ENCODE results near the gene KCNT1. TPM values are rescaled to one million over a fixed set of nuclear protein-coding genes. Genes with fewer than 3 reads are reported as not detected.
"Not testable (repeated sequence)": the region's sequence is repeated elsewhere in the genome, so short reads cannot be mapped to it uniquely, and the experiment has no call there.

The KCNT1 gene
- total and polyA plus RNA-seq, 3 donors from 2014 or later = 1.8 to 7.3 (median 5.3) TPM

DNA sequence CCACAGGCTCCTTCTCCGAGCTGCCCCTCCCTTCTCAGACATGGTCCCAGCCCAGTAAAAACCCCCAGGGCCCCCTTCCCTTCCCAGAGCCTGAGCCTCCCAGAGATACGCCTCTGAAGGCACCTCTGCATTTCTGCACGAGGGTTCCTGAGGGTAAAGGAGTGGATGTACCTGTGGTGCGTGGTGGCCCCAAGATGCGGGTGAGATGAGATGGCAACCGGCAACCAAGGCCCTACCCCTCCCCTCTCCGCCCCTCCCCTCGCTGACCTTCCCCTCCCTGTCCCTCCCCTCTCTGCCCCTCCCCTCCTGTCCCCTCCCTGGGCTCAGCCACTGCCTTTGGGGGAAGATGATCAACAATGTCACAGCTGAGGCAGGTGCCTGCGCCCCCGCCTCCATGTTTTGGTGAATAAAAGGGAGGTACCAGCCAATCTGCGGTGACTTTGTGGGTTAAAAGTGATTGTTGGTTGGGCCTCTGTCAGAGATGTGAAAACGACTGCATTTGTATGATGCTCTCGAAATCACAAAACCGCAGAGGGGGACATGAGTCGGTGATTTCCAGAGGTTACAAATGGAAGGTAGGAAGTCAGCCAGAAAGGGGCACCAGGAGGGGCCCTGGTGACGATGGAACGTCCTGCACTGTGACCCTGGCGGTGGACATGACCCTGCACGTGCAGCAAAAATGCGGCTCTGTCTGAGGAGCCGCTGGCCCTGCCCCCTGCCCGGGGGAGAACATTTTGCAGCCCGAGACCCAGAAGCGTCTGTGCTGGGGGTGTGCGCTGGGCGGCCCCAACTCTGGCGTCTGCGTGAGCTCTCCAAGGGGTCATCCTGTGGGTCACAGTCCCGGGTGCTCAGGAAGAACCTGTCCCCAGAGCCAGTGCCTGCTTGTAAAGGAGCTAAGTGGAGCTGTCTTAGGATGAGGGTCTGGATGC, 35.2 kb upstream of the KCNT1 start:
- no peaks in the 10 kb centered on the region for H3K9me3 ChIP-seq
- no peak overlapping the region for H3K27ac ChIP-seq
- TF ChIP-seq, protein P1, sequence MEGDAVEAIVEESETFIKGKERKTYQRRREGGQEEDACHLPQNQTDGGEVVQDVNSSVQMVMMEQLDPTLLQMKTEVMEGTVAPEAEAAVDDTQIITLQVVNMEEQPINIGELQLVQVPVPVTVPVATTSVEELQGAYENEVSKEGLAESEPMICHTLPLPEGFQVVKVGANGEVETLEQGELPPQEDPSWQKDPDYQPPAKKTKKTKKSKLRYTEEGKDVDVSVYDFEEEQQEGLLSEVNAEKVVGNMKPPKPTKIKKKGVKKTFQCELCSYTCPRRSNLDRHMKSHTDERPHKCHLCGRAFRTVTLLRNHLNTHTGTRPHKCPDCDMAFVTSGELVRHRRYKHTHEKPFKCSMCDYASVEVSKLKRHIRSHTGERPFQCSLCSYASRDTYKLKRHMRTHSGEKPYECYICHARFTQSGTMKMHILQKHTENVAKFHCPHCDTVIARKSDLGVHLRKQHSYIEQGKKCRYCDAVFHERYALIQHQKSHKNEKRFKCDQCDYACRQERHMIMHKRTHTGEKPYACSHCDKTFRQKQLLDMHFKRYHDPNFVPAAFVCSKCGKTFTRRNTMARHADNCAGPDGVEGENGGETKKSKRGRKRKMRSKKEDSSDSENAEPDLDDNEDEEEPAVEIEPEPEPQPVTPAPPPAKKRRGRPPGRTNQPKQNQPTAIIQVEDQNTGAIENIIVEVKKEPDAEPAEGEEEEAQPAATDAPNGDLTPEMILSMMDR (IDR thresholded peaks at IDR 0.05) = no peak
- no peak for TF ChIP-seq POLR2A (IDR thresholded peaks at IDR 0.05)
- no peaks in the 10 kb centered on the region for H3K36me3 ChIP-seq (ENCODE audit: low read depth, missing control alignments)
- DNase-seq = no peak
- no peak overlapping the region for H3K4me3 ChIP-seq
- intact Hi-C loops (cut with DNase I; ENCODE audit: low total_unique reads) = no loop called here
- 54 to 68% methylated on average over 16 to 28 of the region's 29 CpGs for WGBS, 2 donors
- peaks cover 4% of the 10 kb centered on the region for H3K4me1 ChIP-seq
- H3K27me3 ChIP-seq = no peaks in the 10 kb centered on the region

DNA sequence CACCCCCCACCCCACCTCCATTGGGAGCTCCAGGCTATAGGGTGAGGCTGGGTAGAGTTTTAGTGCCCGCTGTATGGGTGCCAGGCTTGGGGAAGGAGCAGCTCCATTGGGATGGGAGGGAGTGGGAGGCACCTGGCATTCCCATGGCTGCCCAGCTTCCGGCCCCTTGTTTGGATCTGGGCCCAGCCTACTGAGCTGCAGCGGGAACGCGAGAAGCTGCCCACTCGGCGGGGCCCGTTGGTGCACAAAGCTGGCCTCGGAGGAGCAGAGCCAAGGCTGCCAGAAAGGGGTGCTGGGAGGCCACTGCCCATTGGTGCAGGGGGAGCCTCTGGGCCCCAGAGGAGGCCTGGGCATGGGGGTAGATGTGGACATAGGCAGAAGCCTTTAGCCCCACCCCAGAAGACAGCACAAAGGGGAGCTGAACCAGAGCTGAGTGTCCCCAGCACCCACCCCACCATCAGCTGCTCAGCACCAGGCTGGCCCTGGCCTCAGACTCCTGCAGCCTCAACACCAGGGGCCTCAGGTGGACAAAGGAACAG, 34.5 kb upstream of the KCNT1 start:
- 45 to 64% methylated on average over 7 to 9 of the region's 9 CpGs for WGBS, 2 donors
- intact Hi-C loops (cut with DNase I; ENCODE audit: low total_unique reads) = no loop called here
- Histone ChIP-seq H3K4me1 (peaks cover 4% of the 10 kb centered on the region), H3K36me3 (ENCODE audit: low read depth, missing control alignments) (no peaks in the 10 kb centered on the region), H3K9me3 (no peaks in the 10 kb centered on the region), H3K4me3 (no peak overlapping the region), H3K27ac (no peak overlapping the region), H3K27me3 (no peaks in the 10 kb centered on the region)
- DNase-seq = no peak
- TF ChIP-seq POLR2A (IDR thresholded peaks at IDR 0.05) = no peak
- TF ChIP-seq, protein P1 (IDR thresholded peaks at IDR 0.05) = no peak

DNA sequence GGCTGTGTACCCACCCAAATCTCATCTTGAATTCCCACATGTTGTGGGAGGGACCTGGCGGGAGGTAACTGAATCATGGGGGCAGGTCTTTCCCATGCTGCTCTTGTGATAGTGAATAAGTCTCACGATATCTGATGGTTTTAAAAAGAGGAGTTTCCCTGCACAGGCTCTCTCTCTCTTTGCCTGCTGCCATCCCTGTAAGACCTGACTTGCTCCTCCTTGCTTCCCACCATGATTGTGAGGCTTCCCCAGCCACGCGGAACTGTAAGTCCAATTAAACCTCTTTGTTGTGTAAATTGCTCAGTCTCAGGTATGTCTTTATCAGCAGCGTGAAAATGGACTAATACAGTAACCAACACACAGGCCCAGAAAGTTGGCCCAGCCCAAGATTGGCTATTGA, 33.0 kb upstream of the KCNT1 start:
- H3K27ac ChIP-seq; H3K4me3 ChIP-seq; DNase-seq; H3K27me3 ChIP-seq; H3K4me1 ChIP-seq; intact Hi-C loops (cut with DNase I; ENCODE audit: low total_unique reads); H3K36me3 ChIP-seq (ENCODE audit: low read depth, missing control alignments); H3K9me3 ChIP-seq: not testable (repeated sequence)
- 85 to 92% methylated on average over 5 of the region's 5 CpGs for WGBS, 2 donors

DNA sequence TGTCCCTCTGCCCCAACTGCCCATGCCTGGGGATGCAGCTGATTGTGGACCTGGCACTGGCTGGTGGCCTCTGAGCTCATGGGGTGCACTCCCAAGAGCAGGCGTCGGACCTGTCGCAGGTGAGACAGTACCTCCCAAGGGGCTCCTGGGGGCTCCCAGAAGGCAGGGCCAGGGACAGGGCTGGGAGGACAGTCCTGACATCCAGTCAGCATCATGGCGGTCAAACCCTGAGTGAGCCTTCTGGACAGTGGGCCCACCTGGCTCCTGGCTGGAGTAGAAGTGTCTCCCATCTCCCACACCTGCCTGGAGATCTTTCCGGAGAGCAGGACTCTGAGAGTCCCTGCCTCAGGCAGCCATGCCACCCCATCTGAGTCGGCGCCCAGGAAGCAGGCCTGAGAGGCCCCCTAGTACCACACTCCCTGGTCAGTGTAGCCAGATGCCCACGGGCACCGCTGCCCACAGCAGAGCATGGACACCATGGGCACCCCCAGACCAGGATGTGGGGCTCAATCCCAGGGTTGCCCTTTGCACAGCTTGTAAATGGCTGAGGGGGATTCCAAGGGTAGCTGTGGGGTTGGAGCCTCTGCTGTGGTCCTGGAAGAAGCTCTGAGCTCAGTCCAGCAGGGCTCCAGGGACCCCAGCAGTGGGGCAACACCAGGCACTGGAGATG, 32.2 kb upstream of the KCNT1 start:
- H3K4me3 ChIP-seq = no peak overlapping the region
- H3K9me3 ChIP-seq = no peaks in the 10 kb centered on the region
- no peak overlapping the region for H3K27ac ChIP-seq
- H3K36me3 ChIP-seq (ENCODE audit: low read depth, missing control alignments) = no peaks in the 10 kb centered on the region
- TF ChIP-seq, protein P1 (IDR thresholded peaks at IDR 0.05) = no peak
- no peak for TF ChIP-seq POLR2A (IDR thresholded peaks at IDR 0.05)
- no peak for DNase-seq
- no peaks in the 10 kb centered on the region for H3K4me1 ChIP-seq
- intact Hi-C loops (cut with DNase I; ENCODE audit: low total_unique reads) = no loop called here
- no peaks in the 10 kb centered on the region for H3K27me3 ChIP-seq
- 80 to 100% methylated on average over 3 to 4 of the region's 9 CpGs for WGBS, 2 donors
